GM12874 (cell line): Measurements from ENCODE around the gene RPAIN.

Experiments used
- TF ChIP-seq, protein P1 (sequence below): IDR thresholded peaks from 2 replicates; pipeline ENCODE4 v1.5.1; 2011; ENCODE audit warnings: low read depth, mild to moderate bottlenecking, control low read depth, low read length, moderate library complexity; ENCODE audit not compliant: insufficient read depth

RPAIN gene

DNA sequence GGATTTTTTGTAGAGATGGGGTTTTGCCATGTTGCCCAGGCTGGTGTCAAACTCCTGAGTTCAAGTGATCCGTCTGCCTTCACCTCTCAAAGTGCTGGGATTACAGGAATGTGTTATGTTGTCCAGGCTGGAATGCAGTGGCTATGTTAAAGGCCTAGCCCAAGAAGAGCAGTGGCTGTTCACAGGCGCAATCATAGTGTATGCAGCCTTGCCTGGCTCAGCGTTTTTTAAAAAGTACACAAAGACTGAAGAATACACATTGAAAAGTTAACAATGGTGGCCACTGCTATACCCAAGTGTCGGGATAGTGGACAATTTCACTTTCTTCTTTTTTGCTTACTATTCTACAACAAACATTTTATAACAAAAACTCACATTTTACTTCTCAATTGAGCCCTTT is 59.0 kb downstream of the RPAIN start:
- TF ChIP-seq, protein P1, sequence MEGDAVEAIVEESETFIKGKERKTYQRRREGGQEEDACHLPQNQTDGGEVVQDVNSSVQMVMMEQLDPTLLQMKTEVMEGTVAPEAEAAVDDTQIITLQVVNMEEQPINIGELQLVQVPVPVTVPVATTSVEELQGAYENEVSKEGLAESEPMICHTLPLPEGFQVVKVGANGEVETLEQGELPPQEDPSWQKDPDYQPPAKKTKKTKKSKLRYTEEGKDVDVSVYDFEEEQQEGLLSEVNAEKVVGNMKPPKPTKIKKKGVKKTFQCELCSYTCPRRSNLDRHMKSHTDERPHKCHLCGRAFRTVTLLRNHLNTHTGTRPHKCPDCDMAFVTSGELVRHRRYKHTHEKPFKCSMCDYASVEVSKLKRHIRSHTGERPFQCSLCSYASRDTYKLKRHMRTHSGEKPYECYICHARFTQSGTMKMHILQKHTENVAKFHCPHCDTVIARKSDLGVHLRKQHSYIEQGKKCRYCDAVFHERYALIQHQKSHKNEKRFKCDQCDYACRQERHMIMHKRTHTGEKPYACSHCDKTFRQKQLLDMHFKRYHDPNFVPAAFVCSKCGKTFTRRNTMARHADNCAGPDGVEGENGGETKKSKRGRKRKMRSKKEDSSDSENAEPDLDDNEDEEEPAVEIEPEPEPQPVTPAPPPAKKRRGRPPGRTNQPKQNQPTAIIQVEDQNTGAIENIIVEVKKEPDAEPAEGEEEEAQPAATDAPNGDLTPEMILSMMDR, result no peak

DNA sequence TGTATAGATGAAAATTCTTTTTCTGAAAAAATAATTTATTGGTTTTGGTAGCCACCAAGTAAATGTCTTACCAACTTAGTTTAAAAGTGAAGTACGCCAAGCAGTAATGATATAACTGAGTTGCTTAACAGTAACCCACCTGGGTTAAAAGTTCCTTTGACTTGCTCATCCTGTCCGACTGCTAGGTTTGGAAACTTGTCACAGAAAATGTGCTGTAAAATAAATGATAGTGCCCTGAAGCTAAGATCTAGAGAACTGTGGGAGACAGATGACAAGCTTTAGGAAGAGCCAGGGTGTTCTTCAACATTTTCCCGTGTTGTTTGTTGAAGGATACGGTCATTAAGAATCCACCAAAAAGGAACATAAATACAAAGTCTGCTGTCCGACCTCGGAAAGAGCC is 61.0 kb downstream of the RPAIN start:
- TF ChIP-seq, protein P1, result no peak

DNA sequence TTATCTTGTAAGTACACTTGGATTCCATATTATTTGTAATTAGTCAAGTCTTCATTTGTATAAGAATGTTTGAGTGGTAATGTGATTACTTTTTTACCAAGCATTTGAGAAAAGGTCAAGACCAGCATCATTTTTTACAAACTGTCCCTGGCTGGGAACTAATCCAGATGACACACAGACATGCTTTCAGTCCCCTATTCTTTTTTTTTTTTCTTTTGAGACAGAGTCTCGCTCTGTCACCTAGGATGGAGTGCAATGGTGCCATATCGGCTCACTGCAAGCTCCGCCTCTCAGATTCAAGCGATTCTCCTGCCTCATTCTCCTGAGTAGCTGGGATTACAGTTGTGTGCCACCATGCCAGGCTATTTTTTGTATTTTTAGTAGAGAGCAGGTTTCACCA is 61.5 kb downstream of the RPAIN start:
- TF ChIP-seq, protein P1, result no peak
